Testis (tissue), 2 donors: ENCODE measurements around the gene EXD2.

Experiments
- POLR2A ChIP-seq: fragments of 450-650 bp; IDR thresholded peaks from one replicate; pipeline ENCODE4 v1.6.1; 2017; ENCODE audit warnings: antibody characterized with exemption, mild to moderate bottlenecking, moderate library complexity
- TF ChIP-seq, protein P1 (sequence below), 3 experiments: fragments of 450-650 bp in 2 of 3; fragments of 200-600 bp in 1 of 3; sonication (generic) in 1 of 3; IDR thresholded peaks; one replicate each; pipeline ENCODE4 v1.5.1; 2016 to 2019; ENCODE audit warnings: antibody characterized with exemption in 3 of 3, mild to moderate bottlenecking in 2 of 3, moderate library complexity in 1 of 3

DNA sequence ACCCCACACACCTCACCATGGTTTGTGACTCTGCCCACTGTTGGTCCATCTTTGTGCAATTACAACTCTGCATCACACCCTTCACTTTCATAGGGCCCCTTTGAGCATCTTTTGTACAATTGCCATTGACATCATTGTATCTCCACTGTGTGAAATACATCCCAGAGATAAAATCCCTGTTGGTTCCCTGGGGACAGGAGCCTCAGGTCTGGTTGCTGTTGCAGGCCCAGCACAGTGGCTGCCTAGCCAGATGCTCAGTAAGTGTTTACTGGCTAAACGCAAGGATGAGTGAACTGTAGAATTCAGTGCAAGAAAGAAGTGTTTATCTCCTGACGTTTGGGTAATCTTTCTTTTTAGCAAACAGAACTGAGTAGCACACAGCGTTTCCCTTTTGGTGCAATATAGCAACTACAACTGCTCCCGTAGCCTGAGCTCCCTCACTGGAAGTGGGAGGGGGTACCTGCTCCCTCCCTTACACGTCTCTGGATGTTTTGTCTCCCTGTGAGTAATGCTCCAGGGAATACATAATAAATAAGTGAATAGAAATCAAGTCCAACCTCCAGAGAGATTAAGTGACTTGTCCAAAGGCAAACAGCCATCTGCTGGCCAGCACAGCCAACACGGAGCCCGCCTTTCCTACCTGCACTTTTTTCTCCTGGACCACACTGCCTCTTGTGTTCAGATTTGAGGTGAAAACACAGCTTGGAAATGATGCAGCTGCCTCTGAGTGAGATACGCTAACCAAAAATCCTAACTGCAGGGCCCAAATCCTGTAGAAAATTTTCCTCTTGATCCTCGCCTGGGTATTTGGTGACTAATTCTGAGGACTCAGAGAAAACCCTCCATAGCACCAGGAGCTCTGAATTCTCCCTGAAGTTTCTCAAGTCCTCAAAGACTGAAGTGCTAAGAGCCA lies 96.1 kb downstream of the EXD2 start:
- TF ChIP-seq POLR2A, result no peak
- TF ChIP-seq, protein P1, sequence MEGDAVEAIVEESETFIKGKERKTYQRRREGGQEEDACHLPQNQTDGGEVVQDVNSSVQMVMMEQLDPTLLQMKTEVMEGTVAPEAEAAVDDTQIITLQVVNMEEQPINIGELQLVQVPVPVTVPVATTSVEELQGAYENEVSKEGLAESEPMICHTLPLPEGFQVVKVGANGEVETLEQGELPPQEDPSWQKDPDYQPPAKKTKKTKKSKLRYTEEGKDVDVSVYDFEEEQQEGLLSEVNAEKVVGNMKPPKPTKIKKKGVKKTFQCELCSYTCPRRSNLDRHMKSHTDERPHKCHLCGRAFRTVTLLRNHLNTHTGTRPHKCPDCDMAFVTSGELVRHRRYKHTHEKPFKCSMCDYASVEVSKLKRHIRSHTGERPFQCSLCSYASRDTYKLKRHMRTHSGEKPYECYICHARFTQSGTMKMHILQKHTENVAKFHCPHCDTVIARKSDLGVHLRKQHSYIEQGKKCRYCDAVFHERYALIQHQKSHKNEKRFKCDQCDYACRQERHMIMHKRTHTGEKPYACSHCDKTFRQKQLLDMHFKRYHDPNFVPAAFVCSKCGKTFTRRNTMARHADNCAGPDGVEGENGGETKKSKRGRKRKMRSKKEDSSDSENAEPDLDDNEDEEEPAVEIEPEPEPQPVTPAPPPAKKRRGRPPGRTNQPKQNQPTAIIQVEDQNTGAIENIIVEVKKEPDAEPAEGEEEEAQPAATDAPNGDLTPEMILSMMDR (IDR thresholded peaks at IDR 0.05), result no peak
